ENCODE results near the gene GLE1. TPM values are rescaled to one million over a fixed set of nuclear protein-coding genes. Genes with fewer than 3 reads are reported as not detected.

GLE1 gene
- total RNA-seq, 1 donor from 2014 or later = 18.8 TPM

- Histone ChIP-seq H3K27me3 (ENCODE audit: low read depth) (no peaks in the 10 kb centered on the region), H3K4me1 (peaks cover 18% of the 10 kb centered on the region), H3K27ac (replicated peaks) (no peak overlapping the region), H3K36me3 (peaks cover 85% of the 10 kb centered on the region), H3K4me3 (no peak overlapping the region), H3K9me3 (replicated peaks) (no peaks in the 10 kb centered on the region)
- no peak for TF ChIP-seq CTCF (IDR thresholded peaks at IDR 0.05; ENCODE audit: borderline replicate concordance)
- intact Hi-C loops (cut with micrococcal nuclease) = no loop called here
- no peak for DNase-seq
Measured at GRCh38 chr9:128526720-128527119, 22.2 kb downstream of the GLE1 start.

- peaks cover 95% of the 10 kb centered on the region for H3K36me3 ChIP-seq
- H3K4me3 ChIP-seq = no peak overlapping the region
- no peak for DNase-seq
- no peak for TF ChIP-seq CTCF (IDR thresholded peaks at IDR 0.05; ENCODE audit: borderline replicate concordance)
- no peaks in the 10 kb centered on the region for H3K27me3 ChIP-seq (ENCODE audit: low read depth)
- H3K4me1 ChIP-seq = peaks cover 9% of the 10 kb centered on the region
- no peaks in the 10 kb centered on the region for H3K9me3 ChIP-seq (replicated peaks)
- no peak overlapping the region for H3K27ac ChIP-seq (replicated peaks)
- intact Hi-C loops (cut with micrococcal nuclease) = no loop called here
Measured at GRCh38 chr9:128528445-128529160, 24.1 kb downstream of the GLE1 start.

- no peaks in the 10 kb centered on the region for H3K27me3 ChIP-seq (ENCODE audit: low read depth)
Measured at GRCh38 chr9:128529191-128529590, 24.7 kb downstream of the GLE1 start.

GRCh38 chr9:128532581-128532980, 28.1 kb downstream of the GLE1 start:
- peaks cover 91% of the 10 kb centered on the region for H3K36me3 ChIP-seq
- peaks cover 8% of the 10 kb centered on the region for H3K4me1 ChIP-seq
- no peak for DNase-seq
- intact Hi-C loops (cut with micrococcal nuclease) = no loop called here
- H3K4me3 ChIP-seq = no peak overlapping the region
- no peak for TF ChIP-seq CTCF (IDR thresholded peaks at IDR 0.05; ENCODE audit: borderline replicate concordance)
- H3K27me3 ChIP-seq (ENCODE audit: low read depth) = no peaks in the 10 kb centered on the region
- no peak overlapping the region for H3K27ac ChIP-seq (replicated peaks)
- H3K9me3 ChIP-seq (replicated peaks) = no peaks in the 10 kb centered on the region

More at GRCh38 chr9:128529191-128529590, 24.7 kb downstream of the GLE1 start:
- Histone ChIP-seq H3K4me1 (peaks cover 8% of the 10 kb centered on the region), H3K9me3 (replicated peaks) (no peaks in the 10 kb centered on the region), H3K27ac (replicated peaks) (no peak overlapping the region), H3K4me3 (no peak overlapping the region), H3K36me3 (peaks cover 96% of the 10 kb centered on the region)
- no peak for TF ChIP-seq CTCF (IDR thresholded peaks at IDR 0.05; ENCODE audit: borderline replicate concordance)
- no peak for DNase-seq
- intact Hi-C loops (cut with micrococcal nuclease) = no loop called here

GRCh38 chr9:128540634-128541360, 36.3 kb downstream of the GLE1 start:
- Histone ChIP-seq H3K36me3 (peaks cover 79% of the 10 kb centered on the region), H3K9me3 (replicated peaks) (no peaks in the 10 kb centered on the region), H3K27ac (replicated peaks) (peak overlapping the region; percentile 49), H3K4me1 (peaks cover 17% of the 10 kb centered on the region), H3K27me3 (ENCODE audit: low read depth) (no peaks in the 10 kb centered on the region), H3K4me3 (no peak overlapping the region)
- no peak for DNase-seq
- intact Hi-C loops (cut with micrococcal nuclease) = no loop called here
- TF ChIP-seq CTCF (IDR thresholded peaks at IDR 0.05; ENCODE audit: borderline replicate concordance) = no peak

All from left ventricle myocardium inferior (tissue), 1 donor.